OCI-LY7 (cell line): ENCODE measurements around the gene C16orf87. TPM values are rescaled to one million over a fixed set of nuclear protein-coding genes. Genes with fewer than 3 reads are reported as not detected.

Experiments used
- BruUV-seq: library from RNA; stranded (reverse); fragments of 400-500 nt; replicated peaks from 2 replicates; lab custom pipeline; 2021; lab: Mats Ljungman, UMichigan
- CTCF ChIA-PET: fragments of 300-600 bp; sonication (Branson Sonifier 250); formaldehyde crosslinking; loops from one replicate; lab custom pipeline; 2022; ENCODE audit warnings: antibody characterized with exemption; ENCODE audit not compliant: unreplicated experiment; lab: Charles Lee
- POLR2A ChIA-PET: fragments of 300-600 bp; sonication (Branson Sonifier 250); formaldehyde crosslinking; loops from one replicate; lab custom pipeline; 2022; ENCODE audit warnings: antibody characterized with exemption; lab: Charles Lee
- DNase-seq: peaks from one replicate; pipeline ENCODE4 v3.0.0-alpha.2; 2015; ENCODE audit warnings: low spot score
- H2AFZ ChIP-seq: fragments of 200-600 bp; sonication (generic), shearing (Covaris generic); 2 replicates; pipeline ENCODE4 v1.6.1; 2014; ENCODE audit warnings: mild to moderate bottlenecking, antibody characterized with exemption, low read length, moderate library complexity
- H3K27ac ChIP-seq: fragments of 200-600 bp; sonication (generic); 2 replicates; pipeline ENCODE4 v1.5.1; 2014; ENCODE audit warnings: mixed run types, low read depth, mild to moderate bottlenecking, moderate library complexity, low read length, inconsistent platforms; ENCODE audit not compliant: poor library complexity, severe bottlenecking
- H3K36me3 ChIP-seq: fragments of 200-600 bp; sonication (generic); 2 replicates; pipeline ENCODE4 v1.6.1; 2014; ENCODE audit warnings: mild to moderate bottlenecking, antibody characterized with exemption, low read length, moderate library complexity, mixed read lengths; ENCODE audit not compliant: insufficient read depth
- H3K4me1 ChIP-seq: fragments of 200-600 bp; sonication (generic); 2 replicates; pipeline ENCODE4 v1.5.1; 2014; ENCODE audit warnings: mild to moderate bottlenecking, low read length; ENCODE audit not compliant: insufficient read depth, poor library complexity, severe bottlenecking
- H3K4me2 ChIP-seq: fragments of 200-600 bp; sonication (generic); 2 replicates; pipeline ENCODE4 v1.6.1; 2014; ENCODE audit warnings: mild to moderate bottlenecking, low read length
- H3K4me3 ChIP-seq: fragments of 200-600 bp; sonication (generic); 2 replicates; pipeline ENCODE4 v1.5.1; 2014; ENCODE audit warnings: mild to moderate bottlenecking, low read depth, low read length; ENCODE audit not compliant: poor library complexity, severe bottlenecking
- H3K79me2 ChIP-seq: fragments of 200-600 bp; sonication (generic); 2 replicates; pipeline ENCODE4 v1.6.1; 2016; ENCODE audit warnings: low read depth, mild to moderate bottlenecking, low read length, moderate library complexity, mixed read lengths; ENCODE audit not compliant: insufficient read depth
- H3K9me2 ChIP-seq: fragments of 200-600 bp; sonication (generic); 2 replicates; pipeline ENCODE4 v1.6.1; 2016; ENCODE audit warnings: mild to moderate bottlenecking, low read length, mixed read lengths; ENCODE audit not compliant: insufficient read depth
- H3K9me3 ChIP-seq: fragments of 200-600 bp; sonication (generic); 2 replicates; pipeline ENCODE4 v1.6.1; 2014; ENCODE audit warnings: mild to moderate bottlenecking, mixed run types, low read length, mixed read lengths
- H4K20me1 ChIP-seq: fragments of 200-600 bp; sonication (generic); 2 replicates; pipeline ENCODE4 v1.6.1; 2014; ENCODE audit warnings: mild to moderate bottlenecking, antibody characterized with exemption, low read length, moderate library complexity, mixed read lengths; ENCODE audit not compliant: insufficient read depth
- CTCF ChIP-seq: fragments of 200-600 bp; sonication (generic); conservative IDR thresholded peaks from 2 replicates; pipeline ENCODE4 v1.5.1; 2014; ENCODE audit warnings: mild to moderate bottlenecking, antibody characterized with exemption, low read length, moderate library complexity, mixed read lengths
- EZH2phosphoT487 ChIP-seq: fragments of 200-600 bp; sonication (generic); IDR thresholded peaks from 2 replicates; pipeline ENCODE4 v1.6.1; 2018; ENCODE audit warnings: low read depth, borderline replicate concordance, mild to moderate bottlenecking, mixed run types, antibody characterized with exemption, low read length, moderate library complexity, mixed read lengths
- intact Hi-C: fragments of 100-400 bp; cut with micrococcal nuclease; formaldehyde crosslinking; loops from one replicate; pipeline ENCODE4 v1.10.0; 2022; ENCODE audit not compliant: unreplicated experiment
- total RNA-seq, 2 experiments: library from RNA; depleted of rRNA in 1 of 2; stranded (reverse); fragments of >200 nt in 1 of 2; shearing (Covaris generic) in 1 of 2; gene quantifications; 2 replicates each; pipeline ENCODE4 v1.2.3, GENCODE V29; 2014 to 2022

C16orf87 gene
- total RNA-seq, 2 experiments from 2014 or later: 9.1 to 21.1 TPM

- Histone ChIP-seq H3K9me3 (no peaks in the 10 kb centered on the region), H3K4me2 (no peak overlapping the region), H2AFZ (no peak overlapping the region), H4K20me1 (no peaks in the 10 kb centered on the region), H3K27ac (no peak overlapping the region), H3K4me3 (no peak overlapping the region), H3K79me2 (no peaks in the 10 kb centered on the region), H3K4me1 (peaks cover 39% of the 10 kb centered on the region), H3K36me3 (no peaks in the 10 kb centered on the region), H3K9me2 (no peaks in the 10 kb centered on the region)
- BruUV-seq: no TSS peak
- intact Hi-C loops: no loop called here
- ChIA-PET POLR2A (no interaction called here), CTCF (no interaction called here)
- DNase-seq: no peak
- TF ChIP-seq EZH2phosphoT487 (no peak), CTCF (no peak)
Measured at GRCh38 chr16:46768809-46769208, 62.2 kb downstream of the C16orf87 start.

- DNase-seq: no peak
- Histone ChIP-seq H3K4me2 (no peak overlapping the region), H3K36me3 (no peaks in the 10 kb centered on the region), H3K27ac (no peak overlapping the region), H3K79me2 (no peaks in the 10 kb centered on the region), H3K4me1 (peaks cover 9% of the 10 kb centered on the region), H4K20me1 (no peaks in the 10 kb centered on the region), H2AFZ (no peak overlapping the region), H3K9me2 (no peaks in the 10 kb centered on the region), H3K9me3 (no peaks in the 10 kb centered on the region), H3K4me3 (no peak overlapping the region)
- no peak for TF ChIP-seq CTCF
- TF ChIP-seq EZH2phosphoT487: no peak
- intact Hi-C loops: no loop called here
- ChIA-PET CTCF (no interaction called here), POLR2A (no interaction called here)
- BruUV-seq: no TSS peak
Measured at GRCh38 chr16:46765050-46765449, 65.9 kb downstream of the C16orf87 start.

GRCh38 chr16:46763147-46763546, 67.8 kb downstream of the C16orf87 start:
- Histone ChIP-seq H3K27ac (no peak overlapping the region), H3K9me2 (no peaks in the 10 kb centered on the region), H4K20me1 (no peaks in the 10 kb centered on the region), H3K9me3 (no peaks in the 10 kb centered on the region), H3K79me2 (no peaks in the 10 kb centered on the region), H3K36me3 (no peaks in the 10 kb centered on the region), H3K4me1 (peaks cover 9% of the 10 kb centered on the region), H2AFZ (no peak overlapping the region), H3K4me3 (no peak overlapping the region), H3K4me2 (no peak overlapping the region)
- ChIA-PET POLR2A (no interaction called here), CTCF (no interaction called here)
- no peak for DNase-seq
- no TSS peak for BruUV-seq
- TF ChIP-seq CTCF (no peak), EZH2phosphoT487 (no peak)
- intact Hi-C loops: no loop called here
